Measurements from ENCODE around the gene RGS11.

Gene RGS11

GRCh38 chr16:275786-276232 lies at the start of gene RGS11:
TSS of gene RGS11 (minus strand) at chr16:275944. CDS start at chr16:275911, 33 bp downstream.
- no peak for DNase-seq

- no peak for DNase-seq
Measured at GRCh38 chr16:324451-325334, 48.9 kb upstream of the RGS11 start.

- no peak for DNase-seq
Measured at GRCh38 chr16:324201-324450, 48.4 kb upstream of the RGS11 start.

- no peak for DNase-seq
Measured at GRCh38 chr16:322476-323143, 46.9 kb upstream of the RGS11 start.

- DNase-seq, result no peak
Measured at GRCh38 chr16:321532-321931, 45.8 kb upstream of the RGS11 start.

GRCh38 chr16:320206-320605 lies 44.5 kb upstream of the RGS11 start:
- DNase-seq, result no peak

GRCh38 chr16:318628-319027 lies 42.9 kb upstream of the RGS11 start:
- no peak for DNase-seq

GRCh38 chr16:317583-317982 lies 41.8 kb upstream of the RGS11 start:
- no peak for DNase-seq

- no peak for DNase-seq
Measured at GRCh38 chr16:316741-317464, 41.2 kb upstream of the RGS11 start.

GRCh38 chr16:314795-315299 lies 39.1 kb upstream of the RGS11 start:
- no peak for DNase-seq

GRCh38 chr16:314351-314750 lies 38.6 kb upstream of the RGS11 start:
- DNase-seq, result no peak

GRCh38 chr16:311725-312124 lies 36.0 kb upstream of the RGS11 start:
- no peak for DNase-seq

GRCh38 chr16:309476-309875 lies 33.7 kb upstream of the RGS11 start:
- DNase-seq, result no peak

GRCh38 chr16:307691-308312 lies 32.1 kb upstream of the RGS11 start:
- no peak for DNase-seq

GRCh38 chr16:306911-307370 lies 31.2 kb upstream of the RGS11 start:
- no peak for DNase-seq

- DNase-seq, result no peak
Measured at GRCh38 chr16:305916-306626, 30.3 kb upstream of the RGS11 start.

- DNase-seq, result no peak
Measured at GRCh38 chr16:303760-304505, 28.2 kb upstream of the RGS11 start.

- DNase-seq, result no peak
Measured at GRCh38 chr16:301950-302349, 26.2 kb upstream of the RGS11 start.

- no peak for DNase-seq
Measured at GRCh38 chr16:301235-301634, 25.5 kb upstream of the RGS11 start.

GRCh38 chr16:297832-298231 lies 22.1 kb upstream of the RGS11 start:
- no peak for DNase-seq

- DNase-seq, result no peak
Measured at GRCh38 chr16:296806-297510, 21.2 kb upstream of the RGS11 start.
